GM12872 (cell line): ENCODE measurements around the gene MAX.

Source experiments
- TF ChIP-seq, protein P1 (sequence below): IDR thresholded peaks from 3 replicates; pipeline ENCODE4 v1.5.1; 2011; ENCODE audit warnings: low read depth, mild to moderate bottlenecking, low read length, moderate library complexity; ENCODE audit not compliant: insufficient read depth

MAX gene

DNA sequence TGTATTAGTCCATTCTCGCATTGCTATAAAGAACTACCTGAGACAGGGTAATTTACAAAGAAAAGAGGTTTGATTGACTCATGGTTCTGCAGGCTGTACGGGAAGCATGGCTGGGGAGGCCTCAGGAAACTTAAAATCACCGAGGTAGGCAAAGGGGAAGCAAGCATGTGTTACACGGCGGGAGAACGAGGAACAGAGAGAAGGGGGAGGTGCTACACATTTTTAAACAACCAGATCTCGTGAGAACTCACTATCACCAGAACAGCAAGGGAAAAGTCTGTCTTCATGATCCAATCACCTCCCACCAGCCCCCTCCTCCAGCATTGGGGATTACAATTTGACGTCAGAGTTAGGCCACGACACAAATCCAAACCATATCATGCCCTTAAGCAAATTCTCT lies 13.3 kb upstream of the MAX start:
- TF ChIP-seq, protein P1, sequence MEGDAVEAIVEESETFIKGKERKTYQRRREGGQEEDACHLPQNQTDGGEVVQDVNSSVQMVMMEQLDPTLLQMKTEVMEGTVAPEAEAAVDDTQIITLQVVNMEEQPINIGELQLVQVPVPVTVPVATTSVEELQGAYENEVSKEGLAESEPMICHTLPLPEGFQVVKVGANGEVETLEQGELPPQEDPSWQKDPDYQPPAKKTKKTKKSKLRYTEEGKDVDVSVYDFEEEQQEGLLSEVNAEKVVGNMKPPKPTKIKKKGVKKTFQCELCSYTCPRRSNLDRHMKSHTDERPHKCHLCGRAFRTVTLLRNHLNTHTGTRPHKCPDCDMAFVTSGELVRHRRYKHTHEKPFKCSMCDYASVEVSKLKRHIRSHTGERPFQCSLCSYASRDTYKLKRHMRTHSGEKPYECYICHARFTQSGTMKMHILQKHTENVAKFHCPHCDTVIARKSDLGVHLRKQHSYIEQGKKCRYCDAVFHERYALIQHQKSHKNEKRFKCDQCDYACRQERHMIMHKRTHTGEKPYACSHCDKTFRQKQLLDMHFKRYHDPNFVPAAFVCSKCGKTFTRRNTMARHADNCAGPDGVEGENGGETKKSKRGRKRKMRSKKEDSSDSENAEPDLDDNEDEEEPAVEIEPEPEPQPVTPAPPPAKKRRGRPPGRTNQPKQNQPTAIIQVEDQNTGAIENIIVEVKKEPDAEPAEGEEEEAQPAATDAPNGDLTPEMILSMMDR = no peak

GRCh38 chr14:65110525-65110924 lies 8.2 kb upstream of the MAX start:
- TF ChIP-seq, protein P1 = no peak

DNA sequence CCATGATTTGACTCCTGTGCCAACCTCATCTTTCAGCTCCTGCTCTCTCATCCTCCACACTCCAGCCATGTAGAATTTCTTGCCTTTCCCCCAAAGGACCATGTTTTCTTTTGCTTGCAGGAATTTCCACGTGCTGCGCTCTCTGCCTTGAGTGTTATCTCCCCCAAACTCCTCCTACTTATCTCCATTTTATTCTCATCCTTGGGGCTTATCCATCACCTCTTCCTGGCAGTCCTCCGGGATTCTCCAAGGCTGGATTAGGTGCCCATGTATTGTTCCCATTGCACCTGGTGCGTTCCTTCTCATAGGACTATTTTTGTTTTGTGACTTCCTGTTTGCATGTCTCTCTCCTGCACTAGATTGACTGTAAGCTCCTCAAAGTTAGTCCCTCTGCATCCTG lies 7.0 kb upstream of the MAX start:
- TF ChIP-seq, protein P1 = no peak

GRCh38 chr14:65107200-65107599 lies 4.9 kb upstream of the MAX start:
- TF ChIP-seq, protein P1 = no peak

GRCh38 chr14:65106736-65107135 lies 4.4 kb upstream of the MAX start:
- TF ChIP-seq, protein P1 = no peak

- TF ChIP-seq, protein P1 = no peak
Observed at GRCh38 chr14:65106316-65106715, 4.0 kb upstream of the MAX start.

DNA sequence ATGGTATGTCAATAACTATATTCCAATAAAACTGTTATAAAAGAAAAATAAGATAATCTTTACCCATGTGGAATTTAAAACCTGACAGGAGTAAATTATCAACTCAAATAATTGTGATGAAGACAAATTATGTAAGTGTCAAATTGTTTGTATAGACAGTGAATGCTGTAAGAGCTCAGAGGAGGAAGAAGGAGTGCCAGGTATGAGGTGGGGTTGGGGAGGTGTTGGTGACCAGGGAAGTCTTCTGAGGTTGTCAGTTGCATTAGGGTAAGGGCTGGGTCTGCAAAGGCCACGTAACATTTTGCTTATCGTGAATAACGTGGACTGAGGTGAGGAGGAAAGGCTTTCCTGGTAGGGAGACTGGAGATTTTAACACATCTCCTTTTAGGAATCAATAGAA lies 2.5 kb upstream of the MAX start:
- TF ChIP-seq, protein P1 = no peak
